CD4-positive, CD25-positive, alpha-beta regulatory T cell (primary cell): ENCODE results near the gene SKOR1. TPM values are rescaled to one million over a fixed set of nuclear protein-coding genes. Genes with fewer than 3 reads are reported as not detected.
A peak's percentile ranks its signal among the peaks of the same experiment; 100 is the strongest.

Experiments used
- ATAC-seq, 2 donors: fragments of 150-1000 bp; cut with Tn5 transposase; one replicate each; pipeline ENCODE4 v1.10.0; 2021; ENCODE audit warnings: low read depth in 2 of 2, moderate number of reproducible peaks in 2 of 2, moderate library complexity in 1 of 2
- DNase-seq, 3 donors: peaks; one replicate each; pipeline versions ENCODE4 v3.0.0 to v3.0.0-alpha.2; 2012 to 2022; ENCODE audit warnings: mixed read lengths in 1 of 3
- H3K27ac ChIP-seq: one replicate; pipeline ENCODE4 v1.7.0; 2013; ENCODE audit warnings: mild to moderate bottlenecking, low read length; ENCODE audit not compliant: insufficient read depth, poor library complexity, severe bottlenecking
- H3K27me3 ChIP-seq: one replicate; pipeline ENCODE4 v1.7.0; 2013; ENCODE audit warnings: low read length; ENCODE audit not compliant: control insufficient read depth, insufficient read depth
- H3K36me3 ChIP-seq: one replicate; pipeline ENCODE4 v1.7.0; 2013; ENCODE audit warnings: mild to moderate bottlenecking, low read length, moderate library complexity; ENCODE audit not compliant: control insufficient read depth, insufficient read depth
- H3K4me1 ChIP-seq: 2 replicates; pipeline ENCODE4 v1.7.0; 2013; ENCODE audit warnings: mild to moderate bottlenecking, low read length; ENCODE audit not compliant: insufficient read depth, control insufficient read depth, poor library complexity, severe bottlenecking
- H3K4me3 ChIP-seq: one replicate; pipeline ENCODE4 v1.7.0; 2013; ENCODE audit warnings: low read depth, mild to moderate bottlenecking, low read length, moderate library complexity
- H3K9me3 ChIP-seq, 2 experiments: 1 replicate in 1 of 2; 2 replicates in 1 of 2; pipeline ENCODE4 v1.7.0; 2013; ENCODE audit warnings: low read length in 2 of 2, mild to moderate bottlenecking in 1 of 2, moderate library complexity in 1 of 2; ENCODE audit not compliant: control insufficient read depth in 2 of 2
- H3K27ac Mint-ChIP-seq, 3 donors: one replicate each; pipeline ENCODE4 v1.8.0; 2020 to 2022; ENCODE audit warnings: mild to moderate bottlenecking in 3 of 3, mixed read lengths in 3 of 3, moderate library complexity in 2 of 3
- H3K27me3 Mint-ChIP-seq: one replicate; pipeline ENCODE4 v1.8.0; 2022; ENCODE audit warnings: mild to moderate bottlenecking, mixed read lengths
- H3K36me3 Mint-ChIP-seq: one replicate; pipeline ENCODE4 v1.8.0; 2020; ENCODE audit warnings: mixed read lengths
- H3K4me1 Mint-ChIP-seq, 4 donors: one replicate each; pipeline ENCODE4 v1.8.0; 2020 to 2022; ENCODE audit warnings: mixed read lengths in 4 of 4, mild to moderate bottlenecking in 1 of 4
- H3K4me3 Mint-ChIP-seq, 4 donors: one replicate each; pipeline ENCODE4 v1.8.0; 2020 to 2022; ENCODE audit warnings: mild to moderate bottlenecking in 4 of 4, mixed read lengths in 4 of 4, moderate library complexity in 3 of 4
- H3K9me3 Mint-ChIP-seq, 7 donors: one replicate each; pipeline ENCODE4 v1.8.0; 2020 to 2022; ENCODE audit warnings: mixed read lengths in 7 of 7, mild to moderate bottlenecking in 3 of 7, moderate library complexity in 2 of 7
- polyA plus RNA-seq, 4 donors: library from polyadenylated mRNA; unstranded; fragments of 300-500 nt; fragmentation: Illumina TruSeq; gene quantifications; one replicate each; pipeline ENCODE4 v1.2.3, GENCODE V29; 2021
- total RNA-seq: library from RNA; stranded (reverse); gene quantifications from one replicate; pipeline ENCODE4 v1.2.3, GENCODE V29; 2022

The SKOR1 gene
- total and polyA plus RNA-seq, 5 donors from 2014 or later, result 2.5 TPM; not detected in 4

DNA sequence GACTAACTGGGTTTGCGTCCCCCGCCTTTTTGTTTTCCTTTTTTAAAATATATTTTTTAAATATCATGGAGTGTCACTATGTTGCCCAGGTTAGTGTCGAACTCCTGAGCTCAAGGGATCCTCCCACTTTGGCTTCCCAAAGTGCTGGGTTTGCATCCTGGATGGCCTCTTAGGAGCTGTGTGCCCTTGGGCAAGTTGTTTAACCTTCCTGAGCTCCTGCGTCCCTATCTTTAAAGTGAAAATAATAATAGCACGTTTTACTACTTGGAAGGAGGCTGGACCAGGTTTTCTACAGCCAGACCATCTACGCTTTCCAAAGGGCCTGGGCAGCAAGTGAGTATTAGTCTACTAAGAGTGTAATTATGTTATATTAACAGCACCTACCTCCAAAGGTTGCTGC is 58.7 kb downstream of the SKOR1 start:
- H3K36me3 ChIP-seq, result no peaks in the 10 kb centered on the region
- no peaks in the 10 kb centered on the region for H3K9me3 ChIP-seq
- Mint-ChIP-seq H3K4me3 (peak overlapping the region in 3 of 4 donors; percentile 72 to 78 (median 72)), H3K36me3 (no peaks in the 10 kb centered on the region), H3K4me1 (peaks cover 0 to 15% (median 2%) of the 10 kb centered on the region in 4 donors), H3K27ac (no peak overlapping the region), H3K27me3 (peaks cover 60% of the 10 kb centered on the region), H3K9me3 (peaks cover 0 to 1% (median 0%) of the 10 kb centered on the region in 7 donors)
- DNase-seq, result no peak
- H3K4me1 ChIP-seq, result peaks cover 11% of the 10 kb centered on the region
- H3K4me3 ChIP-seq, result no peak overlapping the region
- ATAC-seq, result no peak
- H3K27me3 ChIP-seq, result peaks cover 30% of the 10 kb centered on the region
- no peak overlapping the region for H3K27ac ChIP-seq

Other genes with a start within 250 kb of the SKOR1 start
- gene RNU6-1, start 14.5 kb downstream of the SKOR1 start, total RNA-seq, result not detected
- gene RNU6-1, start 14.5 kb downstream of the SKOR1 start, polyA plus RNA-seq, result not detected
- gene PIAS1, start 228.8 kb downstream of the SKOR1 start, total RNA-seq, result 102 TPM
- gene PIAS1, start 228.8 kb downstream of the SKOR1 start, polyA plus RNA-seq, result 100 to 1,000 TPM; 120 to 156 (median 138) TPM